MV-4-11 (cell line): ENCODE data around the gene CEP89.
"Not testable (repeated sequence)": the region's sequence is repeated elsewhere in the genome, so short reads cannot be mapped to it uniquely, and the experiment has no call there.

ENCODE experiments used
- DNase-seq: peaks from one replicate; lab custom pipeline; 2025; lab: John Stamatoyannopoulos, UW

Gene CEP89

DNA sequence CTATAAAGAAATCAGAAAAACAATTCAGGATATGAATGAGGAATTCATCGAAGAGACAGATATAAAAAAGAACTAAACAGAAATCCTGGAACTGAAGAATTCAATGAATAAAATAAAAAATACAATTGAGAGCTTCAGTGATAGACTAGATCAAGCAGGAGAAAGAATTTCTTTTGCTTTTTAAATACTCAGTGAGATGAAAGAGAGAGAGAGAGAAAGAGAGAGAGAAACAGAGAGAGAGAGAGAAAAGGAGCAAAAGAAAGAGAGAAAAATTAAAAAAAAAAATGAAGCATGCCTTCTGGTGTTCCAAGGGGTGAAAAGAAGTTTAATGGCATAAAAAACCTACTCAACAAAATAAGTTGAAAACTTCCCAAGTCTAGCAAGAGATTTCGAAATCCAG is 80.1 kb downstream of the CEP89 start:
- no peak for DNase-seq

DNA sequence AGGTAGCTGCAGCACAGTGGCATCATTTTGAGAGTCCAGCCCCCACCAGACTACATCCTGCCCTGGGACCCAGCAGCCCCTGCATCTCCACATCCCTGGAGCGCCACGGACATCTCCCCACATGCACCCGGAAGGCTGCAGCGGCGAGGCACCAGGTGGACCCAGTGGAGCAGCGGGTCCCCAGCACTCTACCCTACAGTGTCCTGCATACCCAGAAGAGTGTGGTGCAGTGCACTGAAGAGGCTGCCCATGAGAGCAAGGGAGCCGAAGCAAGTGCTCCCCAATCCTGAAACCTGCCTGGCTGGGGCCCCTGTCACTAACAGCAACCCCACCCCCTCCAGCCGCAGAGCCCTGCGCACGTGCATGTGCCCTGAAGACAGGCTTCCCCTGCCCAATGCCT is 80.9 kb downstream of the CEP89 start:
- DNase-seq, result no peak

DNA sequence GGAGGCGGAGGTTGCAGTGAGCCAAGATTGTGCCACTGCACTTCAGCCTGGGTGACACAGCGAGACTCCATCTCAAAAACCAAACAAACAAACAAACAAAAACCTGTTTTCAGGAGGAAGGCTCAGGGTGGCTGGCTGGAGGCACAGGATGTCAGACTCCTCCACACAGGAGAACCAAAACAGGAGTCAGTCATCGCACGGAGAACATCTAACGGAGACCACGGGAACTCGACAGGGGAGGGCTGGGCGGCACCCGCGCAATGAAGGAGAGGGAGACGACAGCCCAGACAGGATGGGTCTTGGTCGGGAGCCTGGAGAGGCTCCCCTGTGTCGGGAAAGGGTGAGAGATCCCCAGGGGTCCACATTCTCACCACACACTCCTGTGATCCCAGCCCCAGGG is 81.4 kb downstream of the CEP89 start:
- DNase-seq, result no peak

DNA sequence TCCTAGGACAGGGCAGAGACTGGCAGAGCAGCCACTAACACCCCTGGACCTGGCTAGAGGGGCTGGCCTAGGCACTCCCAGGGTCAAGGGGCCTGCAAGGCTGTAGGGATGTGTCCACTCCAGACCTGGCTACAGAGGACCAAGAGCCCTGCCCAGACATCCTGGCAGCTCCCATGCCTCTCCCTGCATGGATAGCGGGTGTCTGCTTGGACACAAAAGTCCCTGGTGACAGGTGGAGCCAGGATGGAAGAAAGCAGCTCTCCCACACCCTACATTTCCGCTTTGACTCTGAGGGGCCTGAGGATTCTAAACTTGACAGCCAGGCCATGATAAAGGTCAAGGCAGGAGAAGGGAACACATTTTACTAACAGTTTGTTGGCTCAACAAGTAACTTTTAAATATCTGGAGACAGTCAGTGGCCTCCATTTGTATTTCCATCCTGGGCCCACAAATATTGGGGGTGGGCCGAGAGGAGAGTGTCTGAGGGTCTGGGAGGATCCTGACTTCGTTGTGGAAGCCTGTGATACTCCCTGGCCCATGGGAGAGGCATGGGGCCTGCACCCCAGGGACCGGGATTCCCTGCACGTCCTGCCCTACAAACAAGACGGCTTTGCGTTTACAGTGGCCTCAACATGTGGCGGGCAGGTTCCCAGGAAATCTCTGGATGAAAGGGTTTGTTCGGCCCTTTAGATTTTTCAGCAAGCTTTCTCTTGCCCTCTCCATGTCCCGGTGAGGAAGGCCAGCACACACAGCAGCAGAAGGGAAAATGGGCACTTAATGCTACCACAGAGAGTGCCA is 82.4 kb downstream of the CEP89 start:
- no peak for DNase-seq

DNA sequence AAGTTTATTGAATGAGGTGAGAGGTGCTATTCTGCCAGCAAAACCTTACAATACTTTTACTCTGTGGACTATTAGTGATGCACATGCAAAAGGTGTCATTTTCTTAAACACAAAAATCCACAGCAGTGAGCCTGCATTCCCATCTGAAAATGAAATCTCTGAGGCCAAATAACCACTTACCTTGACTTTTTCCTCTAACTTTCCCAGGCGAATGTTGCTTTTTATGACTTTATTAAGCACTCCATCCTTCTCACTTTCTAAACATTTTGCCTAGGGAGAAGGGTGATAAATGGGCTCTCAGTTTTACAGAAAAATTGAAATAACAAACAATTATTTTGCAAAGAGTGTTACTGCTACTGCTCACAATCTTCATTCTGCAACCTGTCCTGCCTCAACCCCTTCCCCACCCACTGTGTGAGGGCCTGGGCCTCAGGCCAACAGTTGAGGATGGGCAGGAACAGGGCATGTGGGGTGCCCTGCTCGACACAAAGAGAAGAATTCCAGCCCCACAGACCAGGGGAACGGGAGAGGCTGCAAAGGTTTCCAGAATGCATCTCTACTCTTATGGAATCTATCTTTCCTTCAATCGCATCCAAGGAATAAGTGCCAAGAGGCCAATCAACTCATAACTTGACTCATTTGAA is 84.1 kb downstream of the CEP89 start:
- DNase-seq, result no peak

DNA sequence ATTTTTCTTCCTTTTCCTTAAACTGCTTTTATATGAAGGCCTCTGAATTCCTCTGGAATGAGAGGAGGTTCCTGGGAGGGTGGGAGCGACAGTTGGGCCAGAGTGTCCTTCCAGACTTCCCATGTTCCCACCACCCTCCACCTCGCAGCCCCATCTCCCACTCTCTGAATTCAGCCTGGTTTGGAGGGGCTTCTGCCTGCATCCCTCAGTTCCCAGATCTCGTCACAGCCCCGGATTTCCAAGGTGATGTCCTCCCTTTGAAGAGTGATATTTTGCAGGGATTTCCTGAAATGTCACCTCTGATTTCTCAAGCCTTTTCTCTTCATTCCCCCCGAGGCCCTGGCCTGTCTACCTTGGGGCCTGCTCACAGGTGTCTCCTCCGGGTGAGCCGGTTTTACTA is 85.5 kb downstream of the CEP89 start:
- no peak for DNase-seq

DNA sequence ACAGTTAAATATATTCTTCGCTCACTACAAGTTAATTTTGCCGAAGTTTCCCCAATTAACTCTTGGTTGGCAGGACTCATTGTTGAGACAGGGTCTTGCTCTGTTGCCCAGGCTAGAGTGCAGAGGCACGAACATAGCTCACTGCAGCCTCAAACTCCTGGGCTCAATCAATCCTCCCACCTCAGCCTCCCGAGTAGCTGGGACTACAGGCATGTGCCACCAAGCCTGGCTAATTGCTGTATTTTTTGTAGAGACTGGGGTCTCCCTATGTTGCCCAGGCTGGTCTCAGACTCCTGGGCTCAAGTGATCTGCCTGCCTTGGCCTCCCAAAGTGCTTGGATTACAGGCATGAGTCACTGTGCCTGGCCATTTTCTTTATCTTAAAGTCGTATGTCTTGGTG is 86.5 kb downstream of the CEP89 start:
- DNase-seq, result not testable (repeated sequence)

DNA sequence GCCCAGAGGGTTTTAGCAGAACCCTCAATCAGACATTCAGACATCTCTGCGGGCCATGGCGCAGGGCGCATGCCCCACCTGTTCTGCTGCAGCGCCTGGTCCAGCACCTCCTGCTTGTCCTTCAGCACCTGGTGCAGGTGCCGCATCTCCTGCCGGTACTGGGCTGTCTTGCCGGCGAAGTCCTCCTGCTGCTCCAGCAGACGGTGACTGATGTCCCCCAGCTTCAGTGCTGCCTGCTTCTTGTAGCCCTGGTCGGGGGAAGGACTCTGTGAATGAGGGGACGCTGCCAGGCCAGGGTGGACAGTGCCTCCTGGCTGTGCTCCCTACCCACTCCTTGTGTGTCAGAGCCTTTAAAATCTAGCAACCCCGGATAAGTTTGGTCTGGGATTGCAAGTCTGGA is 90.0 kb downstream of the CEP89 start:
- DNase-seq, result no peak

DNA sequence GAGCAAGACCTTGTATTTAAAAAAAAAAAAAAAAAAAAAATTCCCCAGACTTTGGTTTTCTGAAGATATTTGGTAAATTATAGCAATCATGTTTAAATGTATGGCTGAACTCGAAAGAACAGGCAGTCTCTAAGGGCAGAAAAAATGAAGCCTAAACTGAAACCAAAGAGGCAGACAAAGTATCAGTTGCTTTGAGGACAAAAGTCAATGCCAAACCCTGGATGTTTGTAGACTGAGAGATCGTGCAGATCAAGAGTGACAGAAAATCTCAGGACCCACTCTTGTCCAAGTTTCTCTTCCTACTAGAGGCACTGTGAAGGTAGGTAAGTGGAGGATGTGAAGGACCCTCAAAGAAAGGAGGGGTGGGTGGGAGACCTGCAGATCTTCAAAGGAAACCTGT is 91.1 kb downstream of the CEP89 start:
- DNase-seq, result no peak

DNA sequence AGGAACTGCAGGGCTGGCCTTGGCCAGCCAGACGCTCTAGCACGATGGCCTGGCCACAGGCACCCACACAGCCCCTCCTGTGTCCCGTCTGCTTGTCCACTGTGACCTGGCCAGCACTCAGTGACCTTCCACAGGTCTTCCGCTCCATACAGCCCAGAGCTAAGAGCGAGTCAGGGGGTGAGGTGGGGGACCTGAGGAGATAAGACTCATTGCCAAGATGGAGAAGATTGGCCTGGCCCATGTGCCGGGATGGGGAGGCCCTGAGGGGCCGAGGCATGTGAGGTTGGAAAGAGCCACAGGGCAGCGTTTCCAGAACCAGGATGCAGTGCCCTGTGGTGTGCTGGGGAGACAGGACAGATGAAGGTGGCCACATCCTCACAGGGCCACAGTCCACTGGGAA is 92.0 kb downstream of the CEP89 start:
- no peak for DNase-seq

DNA sequence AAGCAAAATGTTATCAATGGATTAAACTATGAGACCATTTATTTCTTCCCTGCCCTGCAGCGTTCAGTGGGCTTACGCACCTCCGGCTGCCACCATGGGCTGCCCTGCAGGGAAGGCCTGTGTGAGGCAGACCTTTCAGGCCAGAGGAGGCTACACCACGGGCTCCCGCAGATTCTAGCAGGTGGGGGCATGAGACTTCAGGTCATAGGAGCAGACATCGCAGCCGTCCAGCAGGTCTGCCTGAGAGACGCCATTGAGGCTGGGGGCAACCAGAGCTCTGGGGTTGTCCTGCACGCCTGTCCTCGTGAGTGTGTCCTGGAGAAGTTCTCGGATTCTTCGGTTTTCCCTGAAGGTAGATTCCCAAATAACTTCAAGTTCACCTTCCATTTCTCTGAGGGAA is 92.8 kb downstream of the CEP89 start:
- DNase-seq, result no peak

DNA sequence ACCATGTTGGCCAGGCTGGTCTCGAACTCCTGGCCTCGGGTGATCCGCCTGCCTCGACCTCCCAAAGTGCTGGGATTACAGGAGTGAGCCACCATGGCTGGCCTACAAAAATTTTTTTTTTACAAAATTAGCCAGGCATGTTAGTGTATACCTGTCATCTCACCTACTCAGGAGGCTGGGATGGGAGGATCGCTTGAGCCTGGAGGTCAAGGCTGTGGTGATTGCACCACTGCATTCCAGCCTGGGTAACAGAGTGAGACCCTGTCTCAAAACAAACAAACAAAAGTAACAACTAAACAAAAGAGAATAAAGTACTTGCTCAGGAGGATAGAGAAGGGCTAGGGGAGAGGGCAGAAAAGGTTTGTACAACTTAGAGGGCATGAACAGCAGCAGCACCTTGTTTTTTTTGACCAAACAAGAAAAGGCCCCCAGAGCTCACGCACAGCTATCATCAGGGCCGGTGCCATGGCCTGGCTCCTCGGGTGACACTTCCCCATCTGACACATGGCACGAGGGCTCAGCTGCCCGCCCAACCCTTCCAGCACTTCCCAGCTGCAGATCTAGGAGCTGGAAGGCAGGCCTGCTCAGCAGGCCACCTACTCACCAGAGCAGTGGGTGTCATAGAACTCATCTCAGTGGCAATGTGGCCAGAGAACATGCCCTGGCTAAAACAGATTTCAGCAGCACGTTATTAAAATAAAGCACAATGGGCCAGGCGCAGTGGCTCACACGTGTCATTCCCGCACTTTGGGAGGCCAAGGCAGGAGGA is 93.6 kb downstream of the CEP89 start:
- DNase-seq, result no peak

DNA sequence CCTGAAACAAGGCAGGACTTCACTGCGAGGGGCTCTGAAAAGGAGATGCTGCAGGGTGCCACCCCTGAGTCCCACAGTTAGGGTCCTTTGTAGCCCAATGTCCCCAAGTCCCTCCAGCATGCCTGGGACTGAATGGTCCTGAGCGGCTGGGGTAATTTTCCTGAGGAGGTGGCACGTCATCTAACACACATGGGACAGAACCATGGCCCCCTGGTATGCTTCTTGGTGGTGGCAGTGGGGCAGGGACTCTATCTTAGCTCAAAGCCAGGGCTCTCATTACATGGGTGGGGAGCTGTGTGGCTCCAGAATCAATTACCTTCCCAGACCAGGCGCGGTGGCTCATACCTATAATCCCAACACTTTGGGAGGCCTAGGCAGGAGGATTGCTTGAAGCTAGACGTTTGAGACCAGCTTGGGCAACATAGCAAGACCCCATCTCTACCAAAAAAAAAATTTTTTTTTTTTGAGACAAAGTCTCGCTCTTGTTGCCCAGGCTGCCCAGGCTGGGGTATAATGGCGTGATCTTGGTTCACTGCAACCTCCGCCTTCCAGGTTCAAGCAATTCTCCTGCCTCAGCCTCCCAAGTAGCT is 94.3 kb downstream of the CEP89 start:
- no peak for DNase-seq

DNA sequence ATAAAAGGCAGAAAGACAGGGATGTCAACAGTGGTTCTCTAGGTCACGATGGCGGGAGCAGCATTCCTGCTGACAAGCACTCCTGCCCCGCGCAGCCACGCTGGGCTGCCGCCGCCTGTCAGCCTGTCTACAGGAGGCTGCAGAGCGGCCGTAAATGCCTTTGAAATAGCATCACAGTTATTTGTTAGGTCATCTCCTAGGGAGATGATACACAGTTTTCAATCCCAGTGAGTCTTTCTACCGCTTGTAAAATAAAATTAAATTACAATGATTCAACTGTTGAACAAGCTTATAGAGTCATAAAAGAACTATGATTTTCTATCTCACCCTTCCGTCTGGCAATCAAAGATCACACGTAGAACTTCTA is 94.9 kb downstream of the CEP89 start:
- no peak for DNase-seq

DNA sequence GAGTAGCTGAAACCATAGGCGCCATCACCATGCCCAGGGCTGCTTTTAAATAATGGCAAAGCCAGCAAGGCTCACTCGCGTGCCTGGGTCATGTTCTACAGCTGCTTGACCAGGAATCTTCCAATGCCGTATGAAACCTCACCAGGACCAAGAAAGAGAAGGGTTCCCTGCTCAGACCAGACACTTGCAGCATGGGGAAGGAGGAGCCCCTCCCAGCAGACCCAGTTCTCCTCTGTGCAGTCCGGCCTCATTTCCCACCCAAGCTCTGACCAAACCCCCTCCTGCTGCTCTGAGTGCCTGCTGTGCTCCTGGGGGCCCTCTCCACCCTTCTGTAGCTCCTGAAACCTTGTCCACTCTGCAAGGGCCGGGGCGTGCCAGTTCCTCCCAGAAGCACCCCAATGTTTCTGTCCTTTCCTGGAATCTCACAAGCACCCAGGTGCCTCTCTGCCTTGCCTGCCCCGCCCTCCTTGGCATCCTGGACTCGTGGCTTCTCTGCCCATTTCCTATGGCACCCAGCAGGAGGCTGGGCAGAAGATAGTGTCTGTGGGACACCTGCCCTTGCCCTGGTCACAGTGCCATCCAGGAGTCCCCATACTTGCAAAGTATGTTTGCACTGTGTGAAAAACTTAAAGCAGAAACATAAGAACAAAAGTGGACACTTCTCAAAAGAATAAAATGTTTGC is 95.4 kb downstream of the CEP89 start:
- no peak for DNase-seq

DNA sequence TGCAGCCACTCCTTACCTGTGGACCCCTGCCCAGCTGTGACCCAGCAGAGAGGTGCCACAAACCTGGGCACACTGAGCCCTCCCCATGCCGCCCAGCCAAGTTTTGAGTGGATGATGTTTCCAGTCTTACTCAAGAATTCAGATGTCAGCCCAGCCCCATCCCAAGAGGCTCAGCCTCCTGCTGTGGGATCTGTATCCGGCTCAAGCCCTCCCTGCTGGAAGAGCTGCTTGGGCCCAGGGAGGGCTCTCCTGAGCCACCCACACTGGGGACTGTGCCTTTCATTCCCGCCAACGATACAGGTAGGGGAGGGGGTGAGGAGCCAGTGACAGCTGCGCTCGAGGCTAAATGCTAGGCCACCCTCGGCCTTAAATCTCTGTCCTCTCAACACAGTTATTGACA is 96.3 kb downstream of the CEP89 start:
- no peak for DNase-seq

DNA sequence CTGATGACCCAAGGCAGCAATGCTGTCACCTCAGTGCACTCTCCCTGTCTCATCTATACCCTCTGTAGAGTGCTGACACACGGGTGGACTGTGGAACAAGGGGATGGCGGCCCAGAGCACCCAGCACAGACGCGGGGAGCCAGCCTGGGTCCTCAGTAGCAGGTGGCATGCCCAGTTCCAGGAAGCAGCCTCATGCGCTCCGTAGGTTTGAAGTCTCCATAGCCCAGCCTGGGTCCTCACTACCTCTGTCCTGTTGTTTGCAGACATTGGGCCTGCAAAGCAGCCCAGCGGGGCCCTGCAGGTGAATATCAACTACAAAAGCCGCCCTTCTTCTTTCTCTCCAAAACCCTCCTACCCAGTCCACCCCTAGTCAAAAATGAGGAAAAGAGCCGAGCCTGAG is 97.2 kb downstream of the CEP89 start:
- no peak for DNase-seq

DNA sequence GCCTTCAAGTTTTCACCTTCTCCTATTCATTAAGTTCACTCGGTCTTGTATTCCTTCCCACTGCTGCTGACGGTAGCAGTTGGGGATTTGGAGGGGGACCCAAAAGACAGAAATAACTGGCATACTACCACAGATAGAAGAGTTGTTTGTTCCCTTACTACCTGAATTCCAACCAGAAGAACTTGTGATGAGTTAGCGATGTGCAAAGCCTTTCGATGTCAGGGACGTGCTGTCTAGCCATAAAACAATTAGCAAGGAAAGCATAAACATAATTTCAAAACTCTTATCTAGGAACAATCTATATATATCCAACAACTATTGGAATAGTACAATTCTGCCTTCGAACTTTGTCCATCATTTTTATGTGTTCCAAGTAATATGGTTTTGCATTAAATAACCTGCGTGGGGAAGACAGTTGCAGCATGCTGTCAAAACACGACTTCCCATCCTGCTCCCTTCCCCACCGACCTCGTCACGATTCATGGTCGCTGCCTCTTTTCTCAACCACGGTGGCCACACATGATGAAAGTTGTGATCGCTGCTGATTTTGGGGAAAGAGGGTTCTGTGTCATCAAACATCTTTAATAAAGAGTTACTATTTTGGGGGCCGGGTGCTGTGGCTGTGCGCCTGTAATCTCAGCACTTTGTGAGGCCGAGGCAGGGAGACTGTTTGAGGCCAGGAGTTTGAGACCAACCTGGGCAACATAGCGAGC is 98.4 kb downstream of the CEP89 start:
- no peak for DNase-seq

DNA sequence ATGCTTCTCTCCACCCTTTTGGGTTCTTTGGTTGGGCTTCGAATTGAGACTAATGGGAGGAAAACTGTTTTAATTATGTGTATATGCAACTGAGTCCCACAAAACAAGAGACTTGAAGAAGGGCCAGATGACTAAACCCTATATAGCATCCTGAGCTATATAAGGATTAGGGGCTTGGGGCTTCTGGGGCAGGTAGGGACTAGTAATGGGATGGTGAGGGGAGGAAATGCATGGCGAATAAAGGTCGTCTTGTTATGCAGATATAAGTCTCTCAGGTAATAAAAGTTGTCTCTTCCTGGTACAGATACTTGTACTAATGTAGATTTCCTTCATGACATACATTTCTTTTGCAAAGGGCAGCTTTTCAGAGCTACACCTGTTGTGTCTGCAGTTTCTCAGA is 99.4 kb downstream of the CEP89 start:
- no peak for DNase-seq

DNA sequence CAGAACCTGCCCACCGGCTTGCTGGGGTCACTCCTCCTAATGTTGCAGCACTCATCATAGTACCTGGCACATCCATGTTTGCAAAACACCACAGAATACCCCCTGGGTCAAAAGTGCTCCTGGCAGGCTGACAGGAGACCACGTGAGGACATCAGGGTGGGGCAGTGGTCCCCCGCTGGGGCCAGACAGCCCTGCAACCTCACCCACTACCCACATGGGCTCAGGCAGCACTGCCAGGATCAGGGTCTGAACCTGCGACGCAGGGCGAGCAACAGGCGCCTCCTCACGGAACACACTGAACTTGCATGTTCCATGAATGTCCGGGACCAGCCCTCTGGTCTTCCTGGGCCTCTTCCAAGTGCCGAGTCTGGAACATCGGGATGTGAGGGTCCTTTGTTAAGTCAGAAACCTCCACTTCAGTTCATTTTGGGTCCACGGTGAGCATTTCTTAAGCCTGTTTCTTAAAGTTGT is 100.7 kb downstream of the CEP89 start:
- DNase-seq, result no peak

DNA sequence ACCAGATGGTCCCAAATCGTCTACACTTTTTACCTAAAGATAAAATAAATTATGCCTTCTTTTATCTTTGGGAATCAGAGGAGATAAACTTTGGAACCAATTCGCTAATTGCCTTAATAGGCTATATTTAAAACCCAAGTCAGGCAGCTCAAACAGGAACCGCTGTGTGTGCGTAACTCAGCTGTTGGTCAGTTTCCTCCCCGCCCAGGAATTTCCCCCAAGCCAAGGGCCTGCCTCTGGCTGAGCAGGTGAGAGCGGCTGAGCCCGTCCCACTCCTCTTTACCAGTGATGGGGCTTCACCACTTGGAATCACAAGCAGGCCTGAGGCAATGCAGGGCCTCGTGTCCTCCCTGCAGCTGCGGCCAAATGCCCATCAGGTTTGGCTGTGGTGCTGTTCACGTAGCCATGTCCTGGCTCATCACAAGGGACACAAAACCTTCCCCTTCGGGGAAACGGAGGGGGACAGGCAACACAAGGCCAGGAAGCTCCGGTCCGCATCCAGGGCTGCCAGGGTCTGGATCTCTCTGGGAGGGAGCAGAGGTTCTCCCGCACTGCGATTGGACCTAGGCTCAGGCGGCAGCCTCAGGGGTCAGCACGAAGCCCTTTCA is 101.7 kb downstream of the CEP89 start:
- no peak for DNase-seq
